Panc1 (cell line): ENCODE data around the gene TRERF1.

ENCODE experiments used
- CTCF ChIP-seq: fragments of 450-650 bp; IDR thresholded peaks from 2 replicates; pipeline ENCODE4 v1.5.1; 2017; ENCODE audit warnings: mild to moderate bottlenecking
- REST ChIP-seq, 2 experiments: IDR thresholded peaks; 2 replicates each; pipeline ENCODE4 v1.6.1; 2011 to 2012; ENCODE audit warnings: low read depth in 2 of 2, control low read depth in 1 of 2, low read length in 1 of 2, mild to moderate bottlenecking in 1 of 2, moderate library complexity in 1 of 2; ENCODE audit not compliant: insufficient read depth in 1 of 2

GRCh38 chr6:42224222-42225028, 227.3 kb downstream of the TRERF1 start:
- TF ChIP-seq CTCF (no peak), REST (IDR thresholded peaks at IDR 0.05; ENCODE audit: insufficient read depth in 1 of 2, low read depth in 2 of 2, low read length in 1 of 2) (no peak)
